Liver (tissue), 9 donors: ENCODE measurements around the gene PIGL. TPM values are rescaled to one million over a fixed set of nuclear protein-coding genes. Genes with fewer than 3 reads are reported as not detected.

Source experiments
- DNase-seq: peaks from one replicate; pipeline ENCODE4 v3.0.0-alpha.2; 2017; ENCODE audit warnings: low spot score
- H3K27ac ChIP-seq, 2 donors: one replicate each; pipeline ENCODE4 v1.7.0; 2013; ENCODE audit warnings: inconsistent platforms in 2 of 2, low read length in 2 of 2, control low read depth in 1 of 2, low read depth in 1 of 2, mild to moderate bottlenecking in 1 of 2
- H3K27me3 ChIP-seq, 4 donors: one replicate each; pipeline versions ENCODE4 v1.6.1 to v1.7.0; 2013; ENCODE audit warnings: low read length in 3 of 4, inconsistent platforms in 1 of 4, mild to moderate bottlenecking in 1 of 4, moderate library complexity in 1 of 4; ENCODE audit not compliant: control insufficient read depth in 4 of 4, insufficient read depth in 4 of 4
- H3K36me3 ChIP-seq, 4 donors: one replicate each; pipeline versions ENCODE4 v1.6.1 to v1.7.0; 2013; ENCODE audit warnings: low read length in 3 of 4, mild to moderate bottlenecking in 3 of 4, low read depth in 1 of 4, moderate library complexity in 1 of 4; ENCODE audit not compliant: control insufficient read depth in 4 of 4, insufficient read depth in 3 of 4
- H3K4me1 ChIP-seq, 4 donors: one replicate each; pipeline versions ENCODE4 v1.6.1 to v1.7.0; 2013; ENCODE audit warnings: low read length in 3 of 4, mild to moderate bottlenecking in 3 of 4, moderate library complexity in 1 of 4; ENCODE audit not compliant: control insufficient read depth in 4 of 4, insufficient read depth in 4 of 4
- H3K4me3 ChIP-seq, 3 donors: one replicate each; pipeline versions ENCODE4 v1.6.1 to v1.7.0; 2013; ENCODE audit warnings: low read length in 3 of 3, control low read depth in 1 of 3, low read depth in 1 of 3, mild to moderate bottlenecking in 1 of 3
- H3K9ac ChIP-seq, 2 donors: one replicate each; pipeline ENCODE4 v1.7.0; 2013; ENCODE audit warnings: low read length in 2 of 2, mild to moderate bottlenecking in 2 of 2, moderate library complexity in 2 of 2, control low read depth in 1 of 2, low read depth in 1 of 2
- H3K9me3 ChIP-seq, 4 donors: one replicate each; pipeline versions ENCODE4 v1.6.1 to v1.7.0; 2013; ENCODE audit warnings: low read length in 3 of 4; ENCODE audit not compliant: control insufficient read depth in 4 of 4
- EGR1 ChIP-seq, 2 donors: IDR thresholded peaks; 2 replicates each; pipeline ENCODE4 v1.6.1; 2016 to 2018; ENCODE audit warnings: antibody characterized with exemption in 2 of 2, low read depth in 2 of 2
- FOXA1 ChIP-seq: IDR thresholded peaks from 2 replicates; pipeline ENCODE4 v1.6.1; 2016; ENCODE audit warnings: antibody characterized with exemption
- FOXA2 ChIP-seq: IDR thresholded peaks from 2 replicates; pipeline ENCODE4 v1.6.1; 2016; ENCODE audit warnings: antibody characterized with exemption
- GABPA ChIP-seq, 2 donors: IDR thresholded peaks in 1 of 2; conservative IDR thresholded peaks in 1 of 2; 2 replicates each; pipeline ENCODE4 v1.6.1; 2016; ENCODE audit warnings: antibody characterized with exemption in 2 of 2, mild to moderate bottlenecking in 1 of 2, moderate library complexity in 1 of 2
- HNF4G ChIP-seq: IDR thresholded peaks from 2 replicates; pipeline ENCODE4 v1.6.1; 2016; ENCODE audit warnings: antibody characterized with exemption
- JUND ChIP-seq, 2 donors: IDR thresholded peaks; 2 replicates each; pipeline ENCODE4 v1.6.1; 2016; ENCODE audit warnings: antibody characterized with exemption in 2 of 2
- NR2F2 ChIP-seq: IDR thresholded peaks from 2 replicates; pipeline ENCODE4 v1.6.1; 2016; ENCODE audit warnings: antibody characterized with exemption
- RAD21 ChIP-seq, 2 donors: IDR thresholded peaks; 2 replicates each; pipeline ENCODE4 v1.6.1; 2016; ENCODE audit warnings: antibody characterized with exemption in 2 of 2, mild to moderate bottlenecking in 2 of 2
- RXRA ChIP-seq, 2 donors: IDR thresholded peaks; 2 replicates each; pipeline ENCODE4 v1.6.1; 2017 to 2018; ENCODE audit warnings: antibody characterized with exemption in 2 of 2, mild to moderate bottlenecking in 1 of 2
- SP1 ChIP-seq: IDR thresholded peaks from 2 replicates; pipeline ENCODE4 v1.6.1; 2018; ENCODE audit warnings: antibody characterized with exemption, mild to moderate bottlenecking
- TAF1 ChIP-seq: conservative IDR thresholded peaks from 2 replicates; pipeline ENCODE4 v1.6.1; 2016; ENCODE audit warnings: antibody characterized with exemption, mild to moderate bottlenecking
- YY1 ChIP-seq: IDR thresholded peaks from 2 replicates; pipeline ENCODE4 v1.6.1; 2016; ENCODE audit warnings: antibody characterized with exemption, mild to moderate bottlenecking
- WGBS: extraction: QIAGEN DNeasy Blood & Tissue Kit; methylation state at CpG from one replicate; pipeline ENCODE4 v1.1.7; 2013; 5-methylcytosine and 5-hydroxymethylcytosine counted together
- polyA plus RNA-seq, 2 donors: library from polyadenylated mRNA; stranded (reverse) in 1 of 2; unstranded in 1 of 2; fragments of 200-250 nt in 1 of 2; fragments of >200 nt in 1 of 2; fragmentation: Nextera tagmentation in 1 of 2; extraction: Ambion mirVana in 1 of 2; gene quantifications; one replicate each; pipeline versions ENCODE4 v1.2.1 to v1.2.3, GENCODE V29; 2013 to 2015
- total RNA-seq, 2 donors: library from RNA; depleted of rRNA; stranded (reverse); fragments of >200 nt; gene quantifications; one replicate each; pipeline ENCODE4 v1.2.3, GENCODE V29; 2014
- TF ChIP-seq, protein P1 (sequence below): fragments of 150-350 bp; IDR thresholded peaks from 2 replicates; pipeline ENCODE4 v1.5.1; 2017; ENCODE audit warnings: improper control_type of control experiment, low read depth, low read length; ENCODE audit not compliant: missing input control
- TF ChIP-seq, protein P2 (sequence below): IDR thresholded peaks from 2 replicates; pipeline ENCODE4 v1.6.1; 2016; ENCODE audit warnings: antibody characterized with exemption
- donor health status: healthy.
- donor health status: healthy.
- donor health status: healthy.
- donor health status: healthy.
- donor health status: healthy.

PIGL gene
- total and polyA plus RNA-seq, 4 donors, result 6.7 to 34.7 (median 14.7) TPM

DNA sequence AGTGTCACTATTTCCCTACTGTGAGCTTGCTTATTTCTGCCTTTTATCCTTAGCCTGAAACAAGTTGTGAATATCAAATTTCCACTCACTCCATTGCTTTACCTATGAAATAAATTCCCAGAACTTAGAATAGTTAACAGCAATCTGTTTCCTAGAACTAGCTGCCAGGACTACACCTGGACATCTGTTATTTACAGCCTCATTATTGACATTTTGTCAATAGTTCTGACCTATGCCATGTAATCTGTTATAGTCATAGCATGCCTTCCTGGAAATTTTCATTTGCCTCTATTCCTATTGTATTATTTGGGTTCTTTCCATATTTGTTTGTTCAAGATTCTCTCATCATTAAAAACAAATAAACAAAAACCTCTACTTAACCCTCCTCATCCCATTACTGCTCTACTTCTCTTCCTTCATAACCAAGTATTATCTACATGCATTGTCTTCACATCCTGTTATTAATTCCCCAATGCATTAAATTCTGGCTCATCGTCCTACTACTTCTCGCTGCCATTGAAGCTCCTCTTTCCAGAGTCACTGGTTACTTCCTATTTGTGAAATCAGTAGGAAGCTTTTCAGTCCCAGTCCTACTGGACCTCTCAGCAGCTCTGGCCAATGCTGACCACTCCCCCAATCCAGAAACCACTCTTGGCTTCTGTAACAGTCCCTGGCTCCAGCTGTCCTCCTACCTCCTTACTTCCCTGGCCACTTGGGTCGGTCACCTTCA is 55.3 kb downstream of the PIGL start:
- WGBS, result 84% methylated on average over 3 of the region's 3 CpGs
- DNase-seq, result no peak
- no peaks in the 10 kb centered on the region for H3K36me3 ChIP-seq

DNA sequence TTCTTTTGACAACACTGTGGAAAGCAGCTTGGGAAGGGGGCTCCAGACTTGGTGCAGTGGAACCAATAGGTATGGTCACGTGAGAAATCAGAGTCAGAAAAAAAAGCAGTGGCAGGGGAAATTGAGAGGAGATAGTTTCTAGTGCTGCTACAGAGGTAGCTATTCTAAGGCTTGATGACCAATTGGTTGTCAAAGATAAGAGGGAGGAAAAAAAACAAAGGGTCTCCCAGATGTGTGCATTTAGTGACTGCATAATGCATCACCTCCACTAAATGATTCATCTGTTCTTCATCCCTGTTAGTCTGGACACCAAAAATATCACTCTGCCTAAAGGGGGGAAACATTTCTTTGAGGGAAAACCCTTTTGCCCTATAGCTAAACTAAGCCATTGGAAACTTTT is 56.5 kb downstream of the PIGL start:
- WGBS, result 96% methylated on average over 1 of the region's 1 CpG
- Histone ChIP-seq H3K4me3 (no peak overlapping the region), H3K27ac (no peak overlapping the region), H3K36me3 (no peaks in the 10 kb centered on the region), H3K9me3 (no peaks in the 10 kb centered on the region), H3K27me3 (no peaks in the 10 kb centered on the region), H3K9ac (no peak overlapping the region), H3K4me1 (peaks cover 0 to 3% (median 0%) of the 10 kb centered on the region in 4 donors)
- TF ChIP-seq YY1 (no peak), NR2F2 (no peak), FOXA2 (no peak), RXRA (IDR thresholded peaks at IDR 0.05) (no peak), JUND (IDR thresholded peaks at IDR 0.05) (no peak), TAF1 (no peak), FOXA1 (no peak)
- TF ChIP-seq, protein P1, sequence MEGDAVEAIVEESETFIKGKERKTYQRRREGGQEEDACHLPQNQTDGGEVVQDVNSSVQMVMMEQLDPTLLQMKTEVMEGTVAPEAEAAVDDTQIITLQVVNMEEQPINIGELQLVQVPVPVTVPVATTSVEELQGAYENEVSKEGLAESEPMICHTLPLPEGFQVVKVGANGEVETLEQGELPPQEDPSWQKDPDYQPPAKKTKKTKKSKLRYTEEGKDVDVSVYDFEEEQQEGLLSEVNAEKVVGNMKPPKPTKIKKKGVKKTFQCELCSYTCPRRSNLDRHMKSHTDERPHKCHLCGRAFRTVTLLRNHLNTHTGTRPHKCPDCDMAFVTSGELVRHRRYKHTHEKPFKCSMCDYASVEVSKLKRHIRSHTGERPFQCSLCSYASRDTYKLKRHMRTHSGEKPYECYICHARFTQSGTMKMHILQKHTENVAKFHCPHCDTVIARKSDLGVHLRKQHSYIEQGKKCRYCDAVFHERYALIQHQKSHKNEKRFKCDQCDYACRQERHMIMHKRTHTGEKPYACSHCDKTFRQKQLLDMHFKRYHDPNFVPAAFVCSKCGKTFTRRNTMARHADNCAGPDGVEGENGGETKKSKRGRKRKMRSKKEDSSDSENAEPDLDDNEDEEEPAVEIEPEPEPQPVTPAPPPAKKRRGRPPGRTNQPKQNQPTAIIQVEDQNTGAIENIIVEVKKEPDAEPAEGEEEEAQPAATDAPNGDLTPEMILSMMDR, result no peak
- no peak for DNase-seq

More for the DNA sequence above, 55.3 kb downstream of the PIGL start:
- H3K4me1 ChIP-seq, result peaks cover 0 to 3% (median 0%) of the 10 kb centered on the region in 4 donors
- H3K4me3 ChIP-seq, result no peak overlapping the region
- H3K27me3 ChIP-seq, result no peaks in the 10 kb centered on the region
- H3K27ac ChIP-seq, result no peak overlapping the region
- no peak overlapping the region for H3K9ac ChIP-seq
- TF ChIP-seq RXRA (IDR thresholded peaks at IDR 0.05), result peak in 1 of 2 donors; percentile 12
- TF ChIP-seq, protein P2, sequence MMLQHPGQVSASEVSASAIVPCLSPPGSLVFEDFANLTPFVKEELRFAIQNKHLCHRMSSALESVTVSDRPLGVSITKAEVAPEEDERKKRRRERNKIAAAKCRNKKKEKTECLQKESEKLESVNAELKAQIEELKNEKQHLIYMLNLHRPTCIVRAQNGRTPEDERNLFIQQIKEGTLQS, result no peak
- peak; percentile 17 for TF ChIP-seq FOXA2
- H3K9me3 ChIP-seq, result no peaks in the 10 kb centered on the region

DNA sequence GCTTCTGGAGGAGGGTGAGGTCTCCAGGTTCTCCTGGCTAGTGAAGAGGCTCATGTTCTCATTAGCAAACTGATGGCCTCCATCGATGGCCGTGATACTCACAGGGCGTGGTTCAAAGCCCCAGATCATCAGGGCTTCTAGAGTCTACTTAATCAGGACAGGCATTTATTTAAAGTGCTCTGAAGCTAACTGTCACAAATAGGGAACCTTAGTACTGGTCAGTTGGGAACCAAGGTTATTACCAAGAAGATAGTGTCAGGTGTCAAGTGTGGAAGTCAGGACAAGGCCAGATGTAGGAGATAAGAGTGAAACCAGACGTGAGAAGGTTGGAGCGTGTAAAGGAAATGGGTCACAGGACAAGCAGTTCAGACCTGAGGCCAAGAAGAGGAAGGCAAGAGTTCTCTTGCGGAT is 56.9 kb downstream of the PIGL start:
- TF ChIP-seq, protein P2, result no peak
- TF ChIP-seq HNF4G, result no peak
- no peak for TF ChIP-seq RAD21 (IDR thresholded peaks at IDR 0.05)
- no peak for TF ChIP-seq GABPA (IDR thresholded peaks at IDR 0.05 in 1 of 2, conservative IDR thresholded peaks at IDR 0.05 in 1 of 2)
- no peak for TF ChIP-seq EGR1 (IDR thresholded peaks at IDR 0.05; ENCODE audit: low read depth in 2 of 2)
- TF ChIP-seq SP1, result no peak
- TF ChIP-seq FOXA1, result no peak
- TF ChIP-seq YY1, result no peak
- TF ChIP-seq FOXA2, result no peak
- TF ChIP-seq TAF1, result no peak
- TF ChIP-seq RXRA (IDR thresholded peaks at IDR 0.05), result no peak
- TF ChIP-seq JUND (IDR thresholded peaks at IDR 0.05), result no peak
- TF ChIP-seq NR2F2, result no peak
- no peak overlapping the region for H3K9ac ChIP-seq
- 93% methylated on average over 6 of the region's 6 CpGs for WGBS
- peaks cover 0 to 3% (median 0%) of the 10 kb centered on the region in 4 donors for H3K4me1 ChIP-seq
- H3K4me3 ChIP-seq, result no peak overlapping the region
- DNase-seq, result no peak
- no peaks in the 10 kb centered on the region for H3K27me3 ChIP-seq
- H3K36me3 ChIP-seq, result peaks cover 0 to under 1% (median 0%) of the 10 kb centered on the region in 4 donors
- H3K9me3 ChIP-seq, result no peaks in the 10 kb centered on the region
- H3K27ac ChIP-seq, result no peak overlapping the region
